ENCODE data around the gene PHACTR4. TPM values are rescaled to one million over a fixed set of nuclear protein-coding genes. Genes with fewer than 3 reads are reported as not detected.
"Not testable (repeated sequence)": the region's sequence is repeated elsewhere in the genome, so short reads cannot be mapped to it uniquely, and the experiment has no call there.

The PHACTR4 gene
- total RNA-seq, 1 experiment from 2014 or later, result 19.7 TPM

DNA sequence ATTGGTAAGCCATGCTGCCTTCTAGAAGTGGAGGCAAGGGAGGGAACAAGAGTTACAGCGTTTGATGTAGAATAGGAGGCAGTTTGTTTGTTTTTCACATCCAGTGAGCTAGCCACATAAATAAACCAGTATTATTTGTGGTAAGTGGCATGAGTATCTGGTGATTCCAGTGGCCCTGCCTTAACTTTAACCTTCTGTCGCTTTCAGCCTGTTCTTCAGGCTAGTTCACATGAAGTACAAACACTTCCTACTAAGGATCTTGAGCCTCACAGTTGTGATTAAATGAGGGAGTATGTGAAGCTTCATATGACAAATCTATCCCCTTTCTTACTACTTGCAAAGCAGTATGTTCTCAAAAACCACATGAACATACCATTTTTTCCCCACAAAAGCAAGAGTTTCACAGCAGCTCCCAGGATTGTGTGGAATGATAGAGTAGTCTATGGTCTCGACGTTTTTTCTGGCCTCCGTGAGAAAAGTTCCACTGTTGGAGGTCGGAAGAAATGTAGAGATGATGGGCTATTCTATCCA, 59.5 kb downstream of the PHACTR4 start:
- no peak for DNase-seq (ENCODE audit: low read depth)

DNA sequence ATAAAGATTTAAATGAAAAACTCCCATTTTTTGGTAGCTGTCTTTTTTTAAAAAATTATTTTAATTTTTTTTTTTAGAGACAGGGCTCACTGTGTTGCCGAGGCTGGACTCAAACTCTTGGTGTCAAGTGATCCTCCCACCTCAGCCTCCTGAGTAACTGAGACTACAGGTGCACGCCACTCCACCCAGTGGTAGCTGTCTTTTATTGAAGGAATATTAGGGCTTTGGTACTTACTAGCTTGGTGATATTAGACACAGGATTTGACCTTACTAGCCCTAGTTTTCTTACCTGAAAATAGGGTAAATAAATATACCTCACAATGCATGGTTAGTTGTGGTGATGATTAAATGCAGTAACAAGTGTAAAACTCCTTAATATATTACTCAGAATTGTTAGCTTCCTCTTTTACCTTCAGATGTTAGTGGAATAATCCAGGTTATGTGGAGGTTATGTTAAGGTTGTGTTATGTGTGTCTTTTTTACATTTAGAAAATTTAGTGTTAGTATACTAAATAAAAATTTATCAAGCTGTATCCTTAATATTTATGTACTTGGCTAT, 66.8 kb downstream of the PHACTR4 start:
- DNase-seq (ENCODE audit: low read depth), result no peak

DNA sequence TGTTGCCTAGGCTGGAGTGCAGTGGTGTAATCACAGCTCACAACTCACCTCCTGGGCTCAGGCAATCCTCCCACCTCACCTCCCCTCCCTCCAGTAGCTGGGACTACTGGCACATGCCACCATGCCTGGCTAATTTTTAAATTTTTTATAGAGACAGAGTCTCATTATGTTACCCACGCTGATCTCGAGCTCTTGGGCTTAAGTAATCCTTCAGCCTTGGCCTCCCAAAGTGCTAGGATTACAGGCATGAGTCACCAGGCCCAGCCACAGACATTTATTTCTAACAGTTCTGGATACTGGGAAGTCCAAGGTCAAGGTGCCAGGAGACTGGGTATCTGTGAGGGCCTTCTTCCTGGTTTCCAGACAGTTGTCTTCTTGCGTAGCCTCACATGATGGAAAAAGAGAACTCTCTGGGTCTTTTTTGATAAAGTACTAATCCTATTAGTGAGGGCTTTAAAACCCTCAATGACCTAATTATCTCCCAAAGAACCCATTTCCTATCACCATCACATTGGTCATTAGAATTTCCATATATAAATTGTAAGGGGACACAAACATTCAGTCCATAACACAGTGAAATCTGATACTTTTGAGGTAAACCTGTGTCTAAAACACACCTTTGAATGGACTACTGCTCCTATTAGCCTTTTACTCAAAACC, 67.9 kb downstream of the PHACTR4 start:
- DNase-seq (ENCODE audit: low read depth), result peak; percentile 90

DNA sequence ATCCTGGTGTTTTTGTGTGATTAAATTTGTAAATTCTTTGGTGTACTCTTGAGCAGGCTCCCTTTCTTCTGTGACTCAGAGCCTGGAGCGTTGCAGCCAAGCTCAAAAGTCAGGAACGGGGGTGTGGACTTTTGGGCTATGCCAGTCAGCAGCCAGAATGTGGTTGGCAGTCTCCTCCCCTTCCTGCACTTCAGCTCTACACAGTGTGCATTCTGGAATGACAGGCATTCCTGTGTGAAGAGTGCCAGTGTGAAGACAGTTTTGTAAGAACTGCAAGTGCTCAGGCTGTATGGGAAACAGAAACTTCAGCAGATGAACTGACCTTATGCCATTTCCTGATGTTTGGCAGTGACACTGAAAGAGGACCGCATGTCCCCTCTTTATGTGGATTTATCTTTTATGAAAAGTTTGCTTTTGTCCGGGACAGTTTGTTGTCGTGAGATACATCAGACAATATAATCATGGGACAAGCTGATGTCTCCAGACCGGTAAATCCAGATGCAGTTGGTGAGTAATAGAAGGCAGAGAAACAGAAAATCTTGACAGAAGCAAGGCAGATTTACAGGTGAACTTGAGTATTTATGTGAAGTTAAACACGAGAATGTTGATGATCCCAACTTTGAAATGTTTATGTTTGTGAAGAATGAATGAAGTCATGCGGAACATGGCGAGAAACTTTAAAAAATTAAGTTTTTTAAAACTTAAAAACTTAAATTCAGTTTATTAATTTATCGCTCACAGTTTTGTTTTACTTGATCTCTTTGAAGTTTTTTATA, 68.6 kb downstream of the PHACTR4 start:
- DNase-seq (ENCODE audit: low read depth), result peak; percentile 98

GRCh38 chr1:28439320-28439719, 69.8 kb downstream of the PHACTR4 start:
- DNase-seq (ENCODE audit: low read depth), result no peak

- DNase-seq (ENCODE audit: low read depth), result no peak
Measured at GRCh38 chr1:28441674-28442073, 72.1 kb downstream of the PHACTR4 start.

- DNase-seq (ENCODE audit: low read depth), result no peak
Measured at GRCh38 chr1:28443550-28443949, 74.0 kb downstream of the PHACTR4 start.

GRCh38 chr1:28447679-28448078, 78.1 kb downstream of the PHACTR4 start:
- no peak for DNase-seq (ENCODE audit: low read depth)

GRCh38 chr1:28448094-28448611, 78.6 kb downstream of the PHACTR4 start:
- not testable (repeated sequence) for DNase-seq (ENCODE audit: low read depth)

GRCh38 chr1:28449904-28450303, 80.4 kb downstream of the PHACTR4 start:
- peak; percentile 31 for DNase-seq (ENCODE audit: low read depth)

- no peak for DNase-seq (ENCODE audit: low read depth)
Measured at GRCh38 chr1:28450561-28450960, 81.0 kb downstream of the PHACTR4 start.

DNA sequence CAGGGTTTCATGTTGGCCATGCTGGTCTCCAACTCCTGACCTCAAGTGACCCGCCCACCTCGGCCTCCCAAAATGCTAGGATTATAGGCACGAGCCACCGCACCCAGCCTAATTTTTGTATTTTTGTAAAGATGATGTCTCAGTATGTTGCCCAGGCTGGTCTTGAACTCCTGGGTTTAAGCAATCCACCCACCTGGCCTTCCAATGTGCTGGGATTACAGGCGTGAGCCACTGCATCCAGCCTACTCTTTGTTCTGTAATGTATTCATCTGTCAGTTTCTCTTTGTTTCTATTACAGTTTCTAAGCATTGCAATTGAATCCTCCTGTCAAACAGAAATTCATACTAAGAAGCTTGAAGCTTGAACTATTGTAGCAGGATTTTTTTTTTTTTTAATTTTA, 81.5 kb downstream of the PHACTR4 start:
- no peak for DNase-seq (ENCODE audit: low read depth)

GRCh38 chr1:28456078-28456477, 86.5 kb downstream of the PHACTR4 start:
- DNase-seq (ENCODE audit: low read depth), result peak; percentile 71

- DNase-seq (ENCODE audit: low read depth), result no peak
Measured at GRCh38 chr1:28457678-28458077, 88.1 kb downstream of the PHACTR4 start.

DNA sequence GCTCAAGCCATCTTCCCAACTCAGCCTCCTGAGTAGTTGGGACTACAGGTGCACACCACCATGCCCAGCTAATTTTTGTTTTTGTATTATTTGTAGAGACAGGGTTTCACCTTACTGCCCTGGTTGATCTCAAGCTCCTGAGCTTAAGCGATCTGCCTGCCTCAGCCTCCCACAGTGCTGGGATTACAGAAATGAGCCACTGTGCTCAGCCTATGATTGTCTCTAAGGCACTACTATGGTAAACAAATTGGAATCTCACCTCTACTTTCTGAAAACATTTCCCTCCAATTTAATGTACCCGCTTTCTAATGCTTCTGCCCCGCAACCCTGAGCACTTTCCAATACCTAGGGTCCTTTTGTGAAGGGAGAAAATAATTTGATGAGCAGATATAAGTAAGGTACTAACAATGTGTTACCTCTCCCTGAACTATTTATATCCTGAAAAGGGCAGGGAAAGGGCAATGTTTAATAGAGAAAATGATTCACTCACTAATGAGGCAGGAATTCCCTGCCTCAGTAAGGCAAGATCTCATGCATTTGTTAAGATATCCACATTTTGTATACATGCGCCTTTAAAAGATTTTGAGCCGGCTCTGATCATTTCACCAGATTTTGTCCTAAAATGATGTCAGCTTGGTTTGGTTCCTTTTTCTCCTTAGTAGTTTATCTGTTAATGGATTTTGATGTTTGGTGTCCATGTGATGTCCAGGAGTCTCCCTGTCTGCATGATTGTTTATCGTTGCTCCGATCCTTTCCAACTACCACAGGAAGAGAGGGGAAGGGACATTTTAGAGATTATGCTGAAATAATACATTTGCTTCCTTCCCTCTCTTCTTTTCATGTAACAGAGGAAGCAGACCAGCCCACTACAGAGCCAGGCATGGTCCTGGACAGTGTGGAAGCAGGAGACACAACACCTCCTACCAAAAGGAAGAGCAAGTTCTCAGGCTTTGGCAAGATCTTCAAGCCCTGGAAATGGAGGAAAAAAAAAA, 89.0 kb downstream of the PHACTR4 start:
- no peak for DNase-seq (ENCODE audit: low read depth)

GRCh38 chr1:28466226-28466778, 96.8 kb downstream of the PHACTR4 start:
- no peak for DNase-seq (ENCODE audit: low read depth)

DNA sequence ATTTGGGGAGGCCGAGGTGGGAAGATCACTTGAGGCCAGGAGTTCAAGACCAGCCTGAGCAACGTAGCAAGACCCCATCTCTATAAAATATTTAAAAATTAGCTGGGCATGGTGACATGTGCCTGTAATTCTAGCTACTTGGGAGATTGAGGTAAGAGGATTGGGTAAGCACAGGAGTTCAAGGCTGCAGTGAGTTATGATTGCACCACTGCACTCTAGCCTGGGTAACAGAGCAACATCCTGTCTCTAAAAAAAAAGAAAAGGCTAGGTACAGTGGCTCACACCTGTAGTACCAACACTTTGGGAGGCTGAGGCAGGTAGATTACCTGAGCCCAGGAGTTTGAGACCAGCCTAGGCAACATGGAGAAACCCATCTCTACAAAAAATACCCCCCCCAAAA, 100.6 kb downstream of the PHACTR4 start:
- no peak for DNase-seq (ENCODE audit: low read depth)

- not testable (repeated sequence) for DNase-seq (ENCODE audit: low read depth)
Measured at GRCh38 chr1:28479497-28479896, 110.0 kb downstream of the PHACTR4 start.

DNA sequence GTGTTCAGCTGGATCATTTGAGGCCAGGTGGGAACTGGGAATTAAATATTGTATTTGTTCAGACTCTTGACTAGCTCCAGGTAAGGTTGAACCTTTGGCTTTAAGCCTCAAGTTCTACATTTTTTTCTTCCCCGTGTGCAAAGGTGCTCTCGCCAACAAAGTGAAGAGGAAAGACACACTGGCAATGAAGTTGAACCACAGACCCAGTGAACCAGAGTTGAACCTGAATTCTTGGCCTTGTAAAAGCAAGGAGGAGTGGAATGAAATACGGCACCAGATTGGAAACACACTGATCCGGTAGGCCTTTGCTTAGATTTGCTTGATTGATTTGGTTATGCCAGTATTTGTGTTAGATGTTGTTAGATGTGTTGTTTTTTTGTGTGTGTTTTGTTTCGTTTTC, 110.8 kb downstream of the PHACTR4 start:
- no peak for DNase-seq (ENCODE audit: low read depth)

DNA sequence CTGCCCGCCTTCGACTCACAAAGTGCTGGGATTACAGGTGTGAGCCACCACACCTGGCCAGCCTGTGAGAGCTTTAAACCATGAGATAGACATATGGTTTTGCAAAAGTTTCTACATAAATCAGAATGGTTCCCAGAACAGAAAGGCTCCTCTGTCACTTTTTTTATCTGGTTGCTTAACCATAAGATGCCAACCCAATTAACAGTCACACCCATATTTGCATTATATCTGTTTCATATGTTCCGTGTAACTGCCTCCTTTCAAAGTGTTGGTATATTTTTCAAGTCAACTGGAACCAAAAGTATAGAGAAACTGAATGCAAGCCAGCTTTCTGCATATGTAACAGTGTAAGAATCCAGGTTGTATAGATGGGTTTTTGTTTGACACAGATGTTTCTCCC, 112.6 kb downstream of the PHACTR4 start:
- DNase-seq (ENCODE audit: low read depth), result no peak

DNA sequence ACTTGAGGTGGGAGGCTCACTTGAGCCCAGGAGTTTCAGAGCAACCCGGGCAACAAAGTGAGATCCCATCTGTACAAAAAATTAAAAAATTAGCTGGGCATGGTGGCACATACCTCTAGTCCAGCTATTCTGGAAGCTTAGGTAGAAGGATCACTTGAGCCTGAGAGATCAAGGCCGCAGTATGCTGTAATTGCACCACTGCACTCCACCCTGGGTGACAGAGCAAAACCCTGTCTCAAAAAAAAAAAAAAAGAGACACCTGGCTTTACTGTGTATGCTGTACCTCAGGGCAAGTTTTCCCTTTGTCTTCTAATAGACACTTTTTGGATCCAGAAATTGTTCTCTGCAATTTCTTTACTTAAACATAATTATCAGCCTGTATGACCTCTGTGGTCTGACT, 113.2 kb downstream of the PHACTR4 start:
- no peak for DNase-seq (ENCODE audit: low read depth)

Data from LHCN-M2 (cell line).